SK-N-MC (cell line): Measurements from ENCODE around the gene KIAA1958.
A peak's percentile ranks its signal among the peaks of the same experiment; 100 is the strongest.
"Not testable (repeated sequence)": the region's sequence is repeated elsewhere in the genome, so short reads cannot be mapped to it uniquely, and the experiment has no call there.

Source experiments
- DNase-seq: peaks from one replicate; pipeline ENCODE4 v3.0.0-alpha.2; 2011; ENCODE audit warnings: low read depth, low spot score
- H3K27ac ChIP-seq: fragments of 200-600 bp; sonication (generic); 2 replicates; pipeline ENCODE4 v1.5.1; 2016; ENCODE audit warnings: mixed run types
- H3K36me3 ChIP-seq: fragments of 200-600 bp; sonication (generic); 2 replicates; pipeline ENCODE4 v1.6.1; 2017; ENCODE audit warnings: antibody characterized with exemption, low read length, mixed read lengths; ENCODE audit not compliant: insufficient read depth
- H3K4me3 ChIP-seq: fragments of 200-600 bp; sonication (generic); 2 replicates; pipeline ENCODE4 v1.5.1; 2016
- H3K9ac ChIP-seq: fragments of 200-600 bp; sonication (generic); 2 replicates; pipeline ENCODE4 v1.8.0; 2017; ENCODE audit warnings: mixed run types, mixed read lengths; ENCODE audit not compliant: insufficient read length
- H3K9me3 ChIP-seq: fragments of 200-600 bp; sonication (generic); 2 replicates; pipeline ENCODE4 v1.6.1; 2017; ENCODE audit warnings: low read depth, mild to moderate bottlenecking, antibody characterized with exemption, low read length, moderate library complexity, mixed read lengths
- EZH2 ChIP-seq: fragments of 200-600 bp; sonication (generic); IDR thresholded peaks from one replicate; pipeline ENCODE4 v1.6.1; 2017; ENCODE audit warnings: antibody characterized with exemption
- FOXP2 ChIP-seq: optimal IDR thresholded peaks from 2 replicates; pipeline ENCODE3; 2011; ENCODE audit warnings: mild to moderate bottlenecking, moderate library complexity; ENCODE audit not compliant: insufficient read depth; ENCODE audit errors: extremely low read length, control extremely low read depth
- POLR2AphosphoS5 ChIP-seq: IDR thresholded peaks from 2 replicates; pipeline ENCODE4 v1.6.1; 2012; ENCODE audit warnings: mild to moderate bottlenecking, low read depth, low read length, borderline replicate concordance

KIAA1958 gene

GRCh38 chr9:112506571-112506970 lies 19.9 kb downstream of the KIAA1958 start:
- H3K9me3 ChIP-seq: no peaks in the 10 kb centered on the region
- H3K4me3 ChIP-seq: no peak overlapping the region
- no peak for TF ChIP-seq POLR2AphosphoS5
- TF ChIP-seq FOXP2: no peak
- no peak for TF ChIP-seq EZH2
- DNase-seq: no peak
- peak overlapping the region; percentile 4 for H3K9ac ChIP-seq
- peak overlapping the region; percentile 81 for H3K27ac ChIP-seq
- no peaks in the 10 kb centered on the region for H3K36me3 ChIP-seq

DNA sequence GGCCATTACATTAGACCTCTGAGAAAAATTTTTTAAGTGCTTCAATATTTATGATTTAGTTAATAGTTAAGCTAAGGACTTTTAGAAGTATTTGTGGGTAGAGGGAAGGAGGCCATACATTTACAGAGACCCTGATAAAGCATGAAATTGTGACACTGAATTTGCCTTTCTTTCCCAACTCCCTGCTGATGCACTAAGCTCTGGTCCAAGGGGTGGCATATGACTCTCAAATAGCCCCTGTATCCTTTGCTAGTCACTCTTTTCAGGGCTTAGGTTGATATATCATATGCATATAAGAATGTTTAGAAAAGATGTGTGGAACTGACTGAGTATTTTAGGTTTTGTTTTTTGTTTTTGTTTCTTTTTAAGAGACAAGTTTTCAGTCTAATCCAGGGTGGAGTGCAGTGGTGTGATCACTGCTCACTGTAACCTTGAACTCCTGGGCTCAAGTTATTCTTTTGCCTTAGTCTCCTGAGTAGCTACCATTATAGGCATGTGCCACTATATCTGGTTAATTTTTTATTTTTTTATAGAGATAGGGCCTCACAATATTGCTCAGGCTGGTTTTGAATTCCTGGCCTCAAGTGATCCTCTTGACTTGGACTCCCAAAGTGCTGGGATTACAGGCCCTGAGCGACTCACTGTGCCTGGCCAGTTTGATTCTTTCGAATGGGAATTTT lies 20.5 kb downstream of the KIAA1958 start:
- H3K36me3 ChIP-seq: no peaks in the 10 kb centered on the region
- H3K4me3 ChIP-seq: no peak overlapping the region
- no peak for DNase-seq
- H3K9ac ChIP-seq: peak overlapping the region; percentile 4
- no peak for TF ChIP-seq FOXP2
- no peak for TF ChIP-seq EZH2
- no peak for TF ChIP-seq POLR2AphosphoS5
- H3K27ac ChIP-seq: peak overlapping the region; percentile 81
- no peaks in the 10 kb centered on the region for H3K9me3 ChIP-seq

GRCh38 chr9:112508377-112508776 lies 21.8 kb downstream of the KIAA1958 start:
- no peaks in the 10 kb centered on the region for H3K9me3 ChIP-seq
- H3K9ac ChIP-seq: no peak overlapping the region
- TF ChIP-seq EZH2 (no peak), POLR2AphosphoS5 (no peak), FOXP2 (no peak)
- no peak overlapping the region for H3K4me3 ChIP-seq
- H3K27ac ChIP-seq: peak overlapping the region; percentile 32; the same call in 1 of the 2 replicates
- DNase-seq: no peak
- H3K36me3 ChIP-seq: no peaks in the 10 kb centered on the region

- H3K36me3 ChIP-seq, DNase-seq, H3K4me3 ChIP-seq, H3K9ac ChIP-seq, H3K9me3 ChIP-seq: not testable (repeated sequence)
- H3K27ac ChIP-seq: peak overlapping the region; percentile 11; the same call in 1 of the 2 replicates
These were observed 25.8 kb downstream of the KIAA1958 start for GRCh38 chr9:112512377-112512776.

GRCh38 chr9:112516769-112517168 lies 30.1 kb downstream of the KIAA1958 start:
- TF ChIP-seq FOXP2: no peak
- no peak for TF ChIP-seq POLR2AphosphoS5
- TF ChIP-seq EZH2: no peak
- no peaks in the 10 kb centered on the region for H3K9me3 ChIP-seq
- no peak for DNase-seq
- no peaks in the 10 kb centered on the region for H3K36me3 ChIP-seq
- no peak overlapping the region for H3K9ac ChIP-seq
- H3K4me3 ChIP-seq: no peak overlapping the region
- H3K27ac ChIP-seq: 0 out of 2 replicates have a peak overlapping the region, but pooled peaks have one; percentile 32

DNA sequence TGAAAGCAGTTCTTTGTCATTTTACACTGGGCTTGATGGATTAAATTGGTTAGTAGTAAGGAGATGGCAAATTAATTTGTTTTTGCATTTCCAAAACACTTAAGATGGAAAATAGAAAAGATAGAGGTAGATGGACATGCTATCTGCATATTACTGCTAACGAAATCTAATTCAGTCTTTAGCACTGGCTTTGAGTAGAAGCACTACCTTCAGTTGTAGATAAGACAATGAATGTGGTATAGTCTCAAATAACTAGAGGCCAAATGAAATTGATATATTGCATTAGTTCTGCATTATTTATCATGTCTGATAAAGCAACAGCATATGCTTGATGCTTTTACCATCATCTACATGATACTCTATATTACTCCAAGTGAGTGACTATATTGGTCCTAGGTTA lies 33.4 kb downstream of the KIAA1958 start:
- no peak for TF ChIP-seq FOXP2
- no peak for TF ChIP-seq EZH2
- TF ChIP-seq POLR2AphosphoS5: no peak
- no peak overlapping the region for H3K9ac ChIP-seq
- H3K36me3 ChIP-seq: no peaks in the 10 kb centered on the region
- no peak overlapping the region for H3K4me3 ChIP-seq
- H3K27ac ChIP-seq: no peak overlapping the region
- H3K9me3 ChIP-seq: no peaks in the 10 kb centered on the region
- DNase-seq: no peak

DNA sequence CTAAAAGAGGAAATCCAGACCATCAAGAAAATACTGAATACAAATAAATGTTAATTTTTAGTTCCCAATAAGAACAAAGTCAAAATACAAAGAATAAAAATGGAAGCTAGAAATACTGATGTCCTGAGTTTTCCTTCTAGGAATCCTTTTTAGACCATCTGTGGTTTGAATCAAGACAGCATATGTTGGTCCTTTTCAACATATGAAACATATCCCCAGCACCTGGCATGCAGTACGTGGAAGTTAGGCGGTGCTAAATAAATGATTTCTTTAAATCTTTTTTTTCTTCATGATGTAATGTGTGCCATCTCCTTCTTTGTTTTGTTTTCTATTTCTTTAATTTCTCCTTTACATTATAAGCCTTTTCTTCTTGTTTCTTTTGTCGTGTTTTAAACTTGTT lies 34.0 kb downstream of the KIAA1958 start:
- no peak for DNase-seq
- Histone ChIP-seq H3K9ac (no peak overlapping the region), H3K36me3 (no peaks in the 10 kb centered on the region), H3K9me3 (no peaks in the 10 kb centered on the region), H3K4me3 (no peak overlapping the region), H3K27ac (no peak overlapping the region)
- TF ChIP-seq POLR2AphosphoS5 (no peak), FOXP2 (no peak), EZH2 (no peak)

DNA sequence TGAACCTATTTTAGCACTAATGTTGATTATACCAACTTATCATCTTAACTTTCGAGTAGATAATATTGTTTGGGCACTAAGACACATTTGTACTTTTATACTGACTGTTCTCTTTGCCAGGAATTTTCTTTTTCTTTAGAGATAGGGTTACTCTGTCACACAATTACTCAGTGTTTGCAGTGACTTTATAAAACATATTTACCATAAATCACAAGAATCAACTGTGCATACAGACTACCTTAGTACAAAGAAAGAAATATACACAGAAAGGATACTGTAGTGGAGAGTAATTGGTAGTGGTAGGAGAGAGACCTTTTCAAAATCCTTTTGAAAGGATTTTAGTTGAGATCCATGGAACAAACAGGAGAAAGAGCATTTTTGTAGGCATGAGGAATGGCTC lies 40.3 kb downstream of the KIAA1958 start:
- no peak for DNase-seq
- Histone ChIP-seq H3K27ac (no peak overlapping the region), H3K36me3 (no peaks in the 10 kb centered on the region), H3K9me3 (no peaks in the 10 kb centered on the region), H3K9ac (no peak overlapping the region), H3K4me3 (no peak overlapping the region)
- no peak for TF ChIP-seq FOXP2
- TF ChIP-seq POLR2AphosphoS5: no peak
- no peak for TF ChIP-seq EZH2

- Histone ChIP-seq H3K9ac (no peak overlapping the region), H3K36me3 (no peaks in the 10 kb centered on the region), H3K4me3 (no peak overlapping the region), H3K27ac (no peak overlapping the region), H3K9me3 (no peaks in the 10 kb centered on the region)
- DNase-seq: no peak
- no peak for TF ChIP-seq POLR2AphosphoS5
These were observed 41.3 kb downstream of the KIAA1958 start for GRCh38 chr9:112527959-112528358.

GRCh38 chr9:112529316-112529715 lies 42.7 kb downstream of the KIAA1958 start:
- no peak for TF ChIP-seq EZH2
- TF ChIP-seq POLR2AphosphoS5: no peak
- TF ChIP-seq FOXP2: no peak
- Histone ChIP-seq H3K4me3 (no peak overlapping the region), H3K27ac (no peak overlapping the region), H3K9me3 (no peaks in the 10 kb centered on the region), H3K9ac (no peak overlapping the region), H3K36me3 (no peaks in the 10 kb centered on the region)
- no peak for DNase-seq
